OCI-LY3 (cell line): ENCODE data around the gene METTL2B.
"Not testable (repeated sequence)": the region's sequence is repeated elsewhere in the genome, so short reads cannot be mapped to it uniquely, and the experiment has no call there.

Source experiments
- H2AFZ ChIP-seq: fragments of 200-600, 300-600 bp; shearing (Covaris generic); 2 replicates; pipeline ENCODE4 v1.6.0; 2014; ENCODE audit warnings: antibody characterized with exemption, low read depth, low read length
- H3K27ac ChIP-seq: fragments of 200-600, 300-600 bp; sonication (generic); 2 replicates; pipeline ENCODE4 v1.5.1; 2014; ENCODE audit warnings: mild to moderate bottlenecking, low read length, moderate library complexity, mixed read lengths
- H3K27me3 ChIP-seq: fragments of 200-600, 300-600 bp; sonication (generic); 2 replicates; pipeline ENCODE4 v1.6.1; 2014; ENCODE audit warnings: low read depth, low read length, mixed read lengths
- H3K36me3 ChIP-seq: fragments of 200-600, 300-600 bp; sonication (generic); replicated peaks from 2 replicates; pipeline ENCODE3; 2014; ENCODE audit warnings: low read depth, low read length, mixed read lengths
- H3K4me1 ChIP-seq: fragments of 300-600, 200-600 bp; sonication (generic); 2 replicates; pipeline ENCODE4 v1.6.1; 2014; ENCODE audit warnings: low read length, mixed read lengths
- H3K4me2 ChIP-seq: fragments of 200-600, 300-600 bp; sonication (generic); 2 replicates; pipeline ENCODE4 v1.6.1; 2014; ENCODE audit warnings: low read length, mixed read lengths
- H3K4me3 ChIP-seq: fragments of 300-600, 200-600 bp; sonication (generic); 2 replicates; pipeline ENCODE4 v1.5.1; 2014; ENCODE audit warnings: antibody characterized with exemption, mild to moderate bottlenecking, low read length, moderate library complexity
- H3K79me2 ChIP-seq: fragments of 300-600, 200-600 bp; shearing (Covaris generic); 2 replicates; pipeline ENCODE4 v1.6.1; 2014; ENCODE audit warnings: mild to moderate bottlenecking, low read length, mixed read lengths
- H3K9ac ChIP-seq: fragments of 300-600, 200-600 bp; shearing (Covaris generic); 2 replicates; pipeline ENCODE4 v1.6.0; 2014; ENCODE audit warnings: mild to moderate bottlenecking, low read length, moderate library complexity
- H3K9me3 ChIP-seq: fragments of 200-600, 300-600 bp; shearing (Covaris generic); 2 replicates; pipeline ENCODE4 v1.6.1; 2014; ENCODE audit warnings: low read length, mixed read lengths; ENCODE audit not compliant: insufficient read depth
- H4K20me1 ChIP-seq: fragments of 200-600, 300-600 bp; sonication (generic); 2 replicates; pipeline ENCODE4 v1.6.1; 2016; ENCODE audit warnings: low read length, mixed read lengths; ENCODE audit not compliant: insufficient read depth
- CTCF ChIP-seq: fragments of 200-600, 300-600 bp; sonication (generic); IDR thresholded peaks from 2 replicates; pipeline ENCODE4 v1.5.1; 2014; ENCODE audit warnings: antibody characterized with exemption, low read length, low read depth
- EZH2phosphoT487 ChIP-seq: fragments of 200-600 bp; shearing (Covaris generic); IDR thresholded peaks from 2 replicates; pipeline ENCODE4 v1.6.1; 2018; ENCODE audit warnings: antibody characterized with exemption, mixed run types, low read depth

Gene METTL2B

GRCh38 chr7:128476402-128477335 is at the start of gene METTL2B:
Gene METTL2B, plus strand, starts transcription at chr7:128476748. Its CDS starts 18 bp downstream, at chr7:128476766.
- H3K4me2 ChIP-seq: peak within 1 kb of the TSS; percentile 93
- peak within 1 kb of the TSS; percentile 90 for H3K9ac ChIP-seq
- TF ChIP-seq CTCF: peak; percentile 29
- H3K79me2 ChIP-seq: peaks cover 37% of the 10 kb centered on the region
- peak within 1 kb of the TSS; percentile 93 for H3K4me3 ChIP-seq
- not testable (repeated sequence) for H3K9me3 ChIP-seq, H3K4me1 ChIP-seq, H3K27me3 ChIP-seq, H4K20me1 ChIP-seq, H3K36me3 ChIP-seq
- peak within 1 kb of the TSS; percentile 43; the same call in 1 of the 2 replicates for H2AFZ ChIP-seq
- peak within 1 kb of the TSS; percentile 79 for H3K27ac ChIP-seq

- H3K4me2 ChIP-seq: peak overlapping the region; percentile 31
- H3K27ac ChIP-seq: no peak overlapping the region
- H3K79me2 ChIP-seq: no peaks in the 10 kb centered on the region
- no peak overlapping the region for H3K4me3 ChIP-seq
- H3K36me3 ChIP-seq: no peaks in the 10 kb centered on the region
- no peaks in the 10 kb centered on the region for H3K27me3 ChIP-seq
- H3K9ac ChIP-seq: no peak overlapping the region
- H2AFZ ChIP-seq: no peak overlapping the region
- TF ChIP-seq CTCF (peak; percentile 77), EZH2phosphoT487 (no peak)
- H4K20me1 ChIP-seq: no peaks in the 10 kb centered on the region
- H3K9me3 ChIP-seq: no peaks in the 10 kb centered on the region
- H3K4me1 ChIP-seq: peaks cover 39% of the 10 kb centered on the region
These were observed 49.2 kb upstream of the METTL2B start for GRCh38 chr7:128427289-128427891.

- H3K27me3 ChIP-seq: no peaks in the 10 kb centered on the region
- no peak overlapping the region for H3K4me3 ChIP-seq
- peaks cover 49% of the 10 kb centered on the region for H3K4me1 ChIP-seq
- TF ChIP-seq EZH2phosphoT487 (no peak), CTCF (peak; percentile 37)
- H3K9ac ChIP-seq: no peak overlapping the region
- no peaks in the 10 kb centered on the region for H3K79me2 ChIP-seq
- no peak overlapping the region for H2AFZ ChIP-seq
- no peaks in the 10 kb centered on the region for H3K9me3 ChIP-seq
- no peak overlapping the region for H3K4me2 ChIP-seq
- H4K20me1 ChIP-seq: no peaks in the 10 kb centered on the region
- no peak overlapping the region for H3K27ac ChIP-seq
- H3K36me3 ChIP-seq: no peaks in the 10 kb centered on the region
These were observed 46.3 kb upstream of the METTL2B start for GRCh38 chr7:128430207-128430606.

GRCh38 chr7:128431221-128431620 is 45.3 kb upstream of the METTL2B start:
- peaks cover 55% of the 10 kb centered on the region for H3K4me1 ChIP-seq
- H3K27me3 ChIP-seq: no peaks in the 10 kb centered on the region
- TF ChIP-seq CTCF (no peak), EZH2phosphoT487 (no peak)
- H3K9ac ChIP-seq: no peak overlapping the region
- no peak overlapping the region for H3K4me3 ChIP-seq
- H3K9me3 ChIP-seq: no peaks in the 10 kb centered on the region
- H2AFZ ChIP-seq: no peak overlapping the region
- H3K27ac ChIP-seq: no peak overlapping the region
- no peaks in the 10 kb centered on the region for H4K20me1 ChIP-seq
- H3K4me2 ChIP-seq: no peak overlapping the region
- no peaks in the 10 kb centered on the region for H3K36me3 ChIP-seq
- H3K79me2 ChIP-seq: no peaks in the 10 kb centered on the region
